Thyroid gland (tissue), 4 donors: ENCODE measurements around the gene DHX32. TPM values are rescaled to one million over a fixed set of nuclear protein-coding genes. Genes with fewer than 3 reads are reported as not detected.

Experiments
- DNase-seq, 2 donors: peaks; one replicate each; pipeline ENCODE4 v3.0.0-alpha.2; 2019
- H3K27ac ChIP-seq, 3 donors: fragments of 200-600 bp; sonication (generic); 1 replicate in 2 of 3; 2 replicates in 1 of 3; pipeline ENCODE4 v1.5.1; 2016 to 2019; ENCODE audit warnings: mild to moderate bottlenecking in 1 of 3, moderate library complexity in 1 of 3
- H3K27me3 ChIP-seq: fragments of 200-600 bp; sonication (generic); one replicate; pipeline ENCODE4 v1.5.1; 2019
- H3K36me3 ChIP-seq, 2 donors: fragments of 200-600 bp; sonication (generic); one replicate each; pipeline ENCODE4 v1.5.1; 2016 to 2019
- H3K4me1 ChIP-seq, 2 donors: fragments of 200-600 bp; sonication (generic); one replicate each; pipeline ENCODE4 v1.5.1; 2017 to 2019
- H3K4me3 ChIP-seq, 3 donors: fragments of 200-600 bp; sonication (generic); replicated peaks in 1 of 3; 1 replicate in 2 of 3; 2 replicates in 1 of 3; pipeline ENCODE4 v1.5.1; 2016; ENCODE audit warnings: mild to moderate bottlenecking in 1 of 3
- H3K9me3 ChIP-seq: fragments of 200-600 bp; sonication (generic); one replicate; pipeline ENCODE4 v1.5.1; 2017
- CTCF ChIP-seq, 6 experiments: fragments of 200-600 bp in 3 of 6; fragments of 450-650 bp in 3 of 6; sonication (generic) in 3 of 6; IDR thresholded peaks; one replicate each; pipeline ENCODE4 v1.5.1; 2016 to 2019; ENCODE audit warnings: antibody characterized with exemption in 6 of 6, mild to moderate bottlenecking in 2 of 6, inconsistent platforms in 1 of 6, moderate library complexity in 1 of 6
- POLR2A ChIP-seq, 2 donors: fragments of 450-650 bp; IDR thresholded peaks; one replicate each; pipeline ENCODE4 v1.6.1; 2017; ENCODE audit warnings: antibody characterized with exemption in 2 of 2, mild to moderate bottlenecking in 2 of 2, moderate library complexity in 1 of 2
- WGBS, 2 donors: methylation state at CpG; one replicate each; pipeline ENCODE4 v1.1.5; 2017; 5-methylcytosine and 5-hydroxymethylcytosine counted together
- intact Hi-C: fragments of 100-400 bp; cut with DNase I; formaldehyde crosslinking; loops from one replicate; pipeline ENCODE4 v1.15.1; 2023
- total RNA-seq, 4 donors: library from RNA; depleted of rRNA; stranded (reverse); fragments of >200 nt; gene quantifications; one replicate each; pipeline ENCODE4 v1.2.3, GENCODE V29; 2016

Gene DHX32
- total RNA-seq, 4 donors from 2014 or later, result 31.7 to 34.8 (median 33.2) TPM

GRCh38 chr10:125838802-125839575 lies 42.1 kb downstream of the DHX32 start:
- DNase-seq, result no peak
- Histone ChIP-seq H3K9me3 (no peaks in the 10 kb centered on the region), H3K4me3 (no peak overlapping the region), H3K27me3 (no peaks in the 10 kb centered on the region), H3K4me1 (no peaks in the 10 kb centered on the region), H3K36me3 (peaks cover 43 to 70% of the 10 kb centered on the region in 2 donors), H3K27ac (no peak overlapping the region)
- WGBS, 2 donors, result 48 to 62% methylated on average over 8 to 9 of the region's 9 CpGs
- intact Hi-C loops, result no loop called here
- no peak for TF ChIP-seq POLR2A (IDR thresholded peaks at IDR 0.05)
- TF ChIP-seq CTCF (IDR thresholded peaks at IDR 0.05), result no peak

- WGBS, 2 donors, result 85% methylated on average over 2 of the region's 2 CpGs
- TF ChIP-seq CTCF (IDR thresholded peaks at IDR 0.05) (no peak), POLR2A (IDR thresholded peaks at IDR 0.05) (no peak)
- DNase-seq, result no peak
- H3K36me3 ChIP-seq, result peaks cover 52 to 68% of the 10 kb centered on the region in 2 donors
- intact Hi-C loops, result no loop called here
- peaks cover 3 to 5% of the 10 kb centered on the region in 2 donors for H3K4me1 ChIP-seq
- no peaks in the 10 kb centered on the region for H3K9me3 ChIP-seq
- H3K27me3 ChIP-seq, result no peaks in the 10 kb centered on the region
- no peak overlapping the region for H3K27ac ChIP-seq
- no peak overlapping the region for H3K4me3 ChIP-seq
These were observed 44.3 kb downstream of the DHX32 start for GRCh38 chr10:125836746-125837145.

- peaks cover 19 to 26% of the 10 kb centered on the region in 2 donors for H3K4me1 ChIP-seq
- H3K27ac ChIP-seq, result no peak overlapping the region
- no peaks in the 10 kb centered on the region for H3K27me3 ChIP-seq
- intact Hi-C loops, result loop anchor here (10.0 kb wide), 1 partner anchor 114 kb away; the partner anchor contains the start of gene EDRF1
- no peak overlapping the region for H3K4me3 ChIP-seq
- peaks cover 31 to 42% of the 10 kb centered on the region in 2 donors for H3K36me3 ChIP-seq
- H3K9me3 ChIP-seq, result no peaks in the 10 kb centered on the region
- 92 to 96% methylated on average over 5 of the region's 5 CpGs for WGBS, 2 donors
- no peak for DNase-seq
- TF ChIP-seq CTCF (IDR thresholded peaks at IDR 0.05) (no peak), POLR2A (IDR thresholded peaks at IDR 0.05) (no peak)
These were observed 52.8 kb downstream of the DHX32 start for GRCh38 chr10:125828311-125828710.

GRCh38 chr10:125827133-125827532 lies 54.0 kb downstream of the DHX32 start:
- DNase-seq, result no peak
- no peak overlapping the region for H3K27ac ChIP-seq
- intact Hi-C loops, result loop anchor here (10.0 kb wide), 1 partner anchor 112 kb away; the partner anchor contains the start of gene EDRF1
- H3K4me1 ChIP-seq, result peaks cover 21 to 27% of the 10 kb centered on the region in 2 donors
- H3K9me3 ChIP-seq, result no peaks in the 10 kb centered on the region
- 96 to 99% methylated on average over 2 of the region's 2 CpGs for WGBS, 2 donors
- no peak for TF ChIP-seq POLR2A (IDR thresholded peaks at IDR 0.05)
- no peak for TF ChIP-seq CTCF (IDR thresholded peaks at IDR 0.05)
- H3K4me3 ChIP-seq, result no peak overlapping the region
- no peaks in the 10 kb centered on the region for H3K27me3 ChIP-seq
- peaks cover 31 to 41% of the 10 kb centered on the region in 2 donors for H3K36me3 ChIP-seq

GRCh38 chr10:125824736-125825135 lies 56.4 kb downstream of the DHX32 start:
- no peak overlapping the region for H3K4me3 ChIP-seq
- H3K4me1 ChIP-seq, result peaks cover 27 to 30% of the 10 kb centered on the region in 2 donors
- 83 to 90% methylated on average over 1 of the region's 1 CpG for WGBS, 2 donors
- peaks cover 17 to 27% of the 10 kb centered on the region in 2 donors for H3K36me3 ChIP-seq
- no peak overlapping the region for H3K27ac ChIP-seq
- intact Hi-C loops, result loop anchor here (10.0 kb wide), 1 partner anchor 110 kb away; the partner anchor contains the start of gene EDRF1
- no peak for DNase-seq
- H3K9me3 ChIP-seq, result no peaks in the 10 kb centered on the region
- H3K27me3 ChIP-seq, result no peaks in the 10 kb centered on the region
- TF ChIP-seq POLR2A (IDR thresholded peaks at IDR 0.05) (no peak), CTCF (IDR thresholded peaks at IDR 0.05) (no peak)
